Measurements from ENCODE around the gene ATP5PD.
"Not testable (repeated sequence)": the region's sequence is repeated elsewhere in the genome, so short reads cannot be mapped to it uniquely, and the experiment has no call there.

Gene ATP5PD

GRCh38 chr17:75026650-75027049, 20.1 kb downstream of the ATP5PD start:
- H3K4ac ChIP-seq (ENCODE audit: low read depth, low read length); H3K9ac ChIP-seq (ENCODE audit: low read length); H4K8ac ChIP-seq (ENCODE audit: low read depth, low read length); H3K56ac ChIP-seq (ENCODE audit: low read length); DNase-seq; H2BK120ac ChIP-seq (ENCODE audit: low read depth, low read length); H3K4me1 ChIP-seq (ENCODE audit: control insufficient read depth, low read depth, low read length); H4K5ac ChIP-seq (ENCODE audit: low read length); H2AK5ac ChIP-seq (ENCODE audit: low read length); H3K79me1 ChIP-seq (ENCODE audit: low read length); H3K18ac ChIP-seq (ENCODE audit: low read length); H3K36me3 ChIP-seq (ENCODE audit: control insufficient read depth, insufficient read depth, low read length); H3K4me2 ChIP-seq (ENCODE audit: low read length); H3K27me3 ChIP-seq (ENCODE audit: insufficient read depth, low read length, poor library complexity); H3K4me3 ChIP-seq (ENCODE audit: low read length); H3K23ac ChIP-seq (ENCODE audit: low read length); H2BK5ac ChIP-seq (ENCODE audit: low read length); H3K27ac ChIP-seq (ENCODE audit: low read depth, low read length); H2BK15ac ChIP-seq (replicated peaks; ENCODE audit: low read depth); H3K79me2 ChIP-seq (ENCODE audit: control insufficient read depth, insufficient read depth, low read length): not testable (repeated sequence)
- no CpG with 5 or more reads among the region's 2 CpGs for WGBS (ENCODE audit: extremely low coverage, insufficient coverage, low lambda C conversion rate)

GRCh38 chr17:75025398-75025734, 21.4 kb downstream of the ATP5PD start:
- H3K27me3 ChIP-seq (ENCODE audit: insufficient read depth, low read length, poor library complexity); H4K8ac ChIP-seq (ENCODE audit: low read depth, low read length); H3K79me2 ChIP-seq (ENCODE audit: control insufficient read depth, insufficient read depth, low read length); H2BK120ac ChIP-seq (ENCODE audit: low read depth, low read length); H3K4me2 ChIP-seq (ENCODE audit: low read length); H3K56ac ChIP-seq (ENCODE audit: low read length); H2AK5ac ChIP-seq (ENCODE audit: low read length); H2BK15ac ChIP-seq (replicated peaks; ENCODE audit: low read depth); H2BK5ac ChIP-seq (ENCODE audit: low read length); H3K4me1 ChIP-seq (ENCODE audit: control insufficient read depth, low read depth, low read length); H3K4ac ChIP-seq (ENCODE audit: low read depth, low read length); DNase-seq; H3K18ac ChIP-seq (ENCODE audit: low read length); H3K9ac ChIP-seq (ENCODE audit: low read length); H3K36me3 ChIP-seq (ENCODE audit: control insufficient read depth, insufficient read depth, low read length); H4K5ac ChIP-seq (ENCODE audit: low read length); H3K23ac ChIP-seq (ENCODE audit: low read length); H3K4me3 ChIP-seq (ENCODE audit: low read length); H3K79me1 ChIP-seq (ENCODE audit: low read length); H3K27ac ChIP-seq (ENCODE audit: low read depth, low read length): not testable (repeated sequence)
- WGBS (ENCODE audit: extremely low coverage, insufficient coverage, low lambda C conversion rate), result no CpG with 5 or more reads among the region's 9 CpGs

- no peak overlapping the region for H2BK5ac ChIP-seq (ENCODE audit: low read length)
- H3K79me2 ChIP-seq (ENCODE audit: control insufficient read depth, insufficient read depth, low read length), result no peaks in the 10 kb centered on the region
- no peaks in the 10 kb centered on the region for H3K79me1 ChIP-seq (ENCODE audit: low read length)
- no peaks in the 10 kb centered on the region for H3K4me1 ChIP-seq (ENCODE audit: control insufficient read depth, low read depth, low read length)
- H3K27ac ChIP-seq (ENCODE audit: low read depth, low read length), result no peak overlapping the region
- no peak for DNase-seq
- WGBS (ENCODE audit: extremely low coverage, insufficient coverage, low lambda C conversion rate), result no CpG with 5 or more reads among the region's 10 CpGs
- no peak overlapping the region for H2BK120ac ChIP-seq (ENCODE audit: low read depth, low read length)
- H3K36me3 ChIP-seq (ENCODE audit: control insufficient read depth, insufficient read depth, low read length), result peaks cover 7% of the 10 kb centered on the region
- H2BK15ac ChIP-seq (replicated peaks; ENCODE audit: low read depth), result no peak overlapping the region
- no peak overlapping the region for H3K9ac ChIP-seq (ENCODE audit: low read length)
- H4K5ac ChIP-seq (ENCODE audit: low read length), result no peak overlapping the region
- H3K56ac ChIP-seq (ENCODE audit: low read length), result no peak overlapping the region
- no peaks in the 10 kb centered on the region for H3K27me3 ChIP-seq (ENCODE audit: insufficient read depth, low read length, poor library complexity)
- H3K4me3 ChIP-seq (ENCODE audit: low read length), result no peak overlapping the region
- no peak overlapping the region for H3K4me2 ChIP-seq (ENCODE audit: low read length)
- H3K4ac ChIP-seq (ENCODE audit: low read depth, low read length), result no peak overlapping the region
- no peak overlapping the region for H2AK5ac ChIP-seq (ENCODE audit: low read length)
- no peak overlapping the region for H3K23ac ChIP-seq (ENCODE audit: low read length)
- H4K8ac ChIP-seq (ENCODE audit: low read depth, low read length), result no peak overlapping the region
- H3K18ac ChIP-seq (ENCODE audit: low read length), result no peak overlapping the region
Measured at GRCh38 chr17:75024686-75025397, 21.9 kb downstream of the ATP5PD start.

- Histone ChIP-seq H3K4me2 (ENCODE audit: low read length) (no peak overlapping the region), H2AK5ac (ENCODE audit: low read length) (no peak overlapping the region), H3K4me1 (ENCODE audit: control insufficient read depth, low read depth, low read length) (no peaks in the 10 kb centered on the region), H3K27me3 (ENCODE audit: insufficient read depth, low read length, poor library complexity) (no peaks in the 10 kb centered on the region), H4K5ac (ENCODE audit: low read length) (no peak overlapping the region), H4K8ac (ENCODE audit: low read depth, low read length) (no peak overlapping the region), H3K27ac (ENCODE audit: low read depth, low read length) (no peak overlapping the region), H3K4me3 (ENCODE audit: low read length) (no peak overlapping the region), H3K23ac (ENCODE audit: low read length) (no peak overlapping the region), H3K36me3 (ENCODE audit: control insufficient read depth, insufficient read depth, low read length) (peaks cover 7% of the 10 kb centered on the region), H3K56ac (ENCODE audit: low read length) (no peak overlapping the region), H3K4ac (ENCODE audit: low read depth, low read length) (no peak overlapping the region), H3K18ac (ENCODE audit: low read length) (no peak overlapping the region), H3K79me2 (ENCODE audit: control insufficient read depth, insufficient read depth, low read length) (no peaks in the 10 kb centered on the region), H2BK15ac (replicated peaks; ENCODE audit: low read depth) (no peak overlapping the region), H3K9ac (ENCODE audit: low read length) (no peak overlapping the region), H2BK5ac (ENCODE audit: low read length) (no peak overlapping the region), H3K79me1 (ENCODE audit: low read length) (no peaks in the 10 kb centered on the region), H2BK120ac (ENCODE audit: low read depth, low read length) (no peak overlapping the region)
- no peak for DNase-seq
- WGBS (ENCODE audit: extremely low coverage, insufficient coverage, low lambda C conversion rate), result no CpG with 5 or more reads among the region's 19 CpGs
Measured at GRCh38 chr17:75020331-75021110, 26.2 kb downstream of the ATP5PD start.

- no peak overlapping the region for H3K27ac ChIP-seq (ENCODE audit: low read depth, low read length)
- H3K4me1 ChIP-seq (ENCODE audit: control insufficient read depth, low read depth, low read length), result no peaks in the 10 kb centered on the region
- no peaks in the 10 kb centered on the region for H3K27me3 ChIP-seq (ENCODE audit: insufficient read depth, low read length, poor library complexity)
- H4K5ac ChIP-seq (ENCODE audit: low read length), result no peak overlapping the region
- no peak overlapping the region for H3K4ac ChIP-seq (ENCODE audit: low read depth, low read length)
- H3K9ac ChIP-seq (ENCODE audit: low read length), result no peak overlapping the region
- H4K8ac ChIP-seq (ENCODE audit: low read depth, low read length), result no peak overlapping the region
- no CpG with 5 or more reads among the region's 3 CpGs for WGBS (ENCODE audit: extremely low coverage, insufficient coverage, low lambda C conversion rate)
- no peaks in the 10 kb centered on the region for H3K79me2 ChIP-seq (ENCODE audit: control insufficient read depth, insufficient read depth, low read length)
- DNase-seq, result no peak
- H3K56ac ChIP-seq (ENCODE audit: low read length), result no peak overlapping the region
- H2BK120ac ChIP-seq (ENCODE audit: low read depth, low read length), result no peak overlapping the region
- H3K79me1 ChIP-seq (ENCODE audit: low read length), result peaks cover 2% of the 10 kb centered on the region
- no peak overlapping the region for H3K4me3 ChIP-seq (ENCODE audit: low read length)
- H3K4me2 ChIP-seq (ENCODE audit: low read length), result no peak overlapping the region
- no peak overlapping the region for H3K18ac ChIP-seq (ENCODE audit: low read length)
- peaks cover 7% of the 10 kb centered on the region for H3K36me3 ChIP-seq (ENCODE audit: control insufficient read depth, insufficient read depth, low read length)
- no peak overlapping the region for H2BK15ac ChIP-seq (replicated peaks; ENCODE audit: low read depth)
- no peak overlapping the region for H2AK5ac ChIP-seq (ENCODE audit: low read length)
- H2BK5ac ChIP-seq (ENCODE audit: low read length), result no peak overlapping the region
- H3K23ac ChIP-seq (ENCODE audit: low read length), result no peak overlapping the region
Measured at GRCh38 chr17:75019710-75020109, 27.1 kb downstream of the ATP5PD start.
